Suprapubic skin (tissue), 4 donors: ENCODE measurements around the gene IGSF22. TPM values are rescaled to one million over a fixed set of nuclear protein-coding genes. Genes with fewer than 3 reads are reported as not detected.
"Not testable (repeated sequence)": the region's sequence is repeated elsewhere in the genome, so short reads cannot be mapped to it uniquely, and the experiment has no call there.

Experiments
- DNase-seq, 2 donors: peaks; one replicate each; pipeline ENCODE4 v3.0.0-alpha.2; 2019; ENCODE audit warnings: low spot score in 2 of 2
- H3K27ac ChIP-seq: fragments of 200-600 bp; sonication (generic); one replicate; pipeline ENCODE4 v1.5.1; 2019
- H3K27me3 ChIP-seq: fragments of 200-600 bp; sonication (generic); one replicate; pipeline ENCODE4 v1.5.1; 2019
- H3K36me3 ChIP-seq: fragments of 200-600 bp; sonication (generic); one replicate; pipeline ENCODE4 v1.5.1; 2019
- H3K4me1 ChIP-seq: fragments of 200-600 bp; sonication (generic); one replicate; pipeline ENCODE4 v1.5.1; 2019
- H3K4me3 ChIP-seq: fragments of 200-600 bp; sonication (generic); one replicate; pipeline ENCODE4 v1.5.1; 2019; ENCODE audit warnings: mild to moderate bottlenecking
- H3K9me3 ChIP-seq: fragments of 200-600 bp; sonication (generic); one replicate; pipeline ENCODE4 v1.5.1; 2019
- CTCF ChIP-seq, 2 donors: fragments of 200-600 bp in 1 of 2; fragments of 450-650 bp in 1 of 2; sonication (generic) in 1 of 2; IDR thresholded peaks; one replicate each; pipeline ENCODE4 v1.5.1; 2016 to 2019; ENCODE audit warnings: antibody characterized with exemption in 2 of 2, mild to moderate bottlenecking in 1 of 2, moderate library complexity in 1 of 2
- EP300 ChIP-seq: sonication (generic); formaldehyde crosslinking; IDR thresholded peaks from one replicate; pipeline ENCODE4 v1.6.1; 2017; ENCODE audit warnings: antibody characterized with exemption
- POLR2A ChIP-seq, 2 donors: fragments of 450-650 bp; IDR thresholded peaks; one replicate each; pipeline ENCODE4 v1.6.1; 2017; ENCODE audit warnings: antibody characterized with exemption in 2 of 2, mild to moderate bottlenecking in 2 of 2, moderate library complexity in 2 of 2
- POLR2AphosphoS5 ChIP-seq, 3 donors: sonication (generic); formaldehyde crosslinking; IDR thresholded peaks; one replicate each; pipeline ENCODE4 v1.6.1; 2017; ENCODE audit warnings: antibody characterized with exemption in 3 of 3
- WGBS: methylation state at CpG from one replicate; pipeline ENCODE4 v1.1.5; 2018; 5-methylcytosine and 5-hydroxymethylcytosine counted together
- total RNA-seq, 4 donors: library from RNA; depleted of rRNA; stranded (reverse); fragments of >200 nt; gene quantifications; one replicate each; pipeline ENCODE4 v1.1.0, GENCODE V29; 2016

Gene IGSF22
- total RNA-seq, 4 donors from 2014 or later: 2.3 TPM; not detected in 3

- Histone ChIP-seq H3K4me1 (no peaks in the 10 kb centered on the region), H3K36me3 (no peaks in the 10 kb centered on the region), H3K27me3 (no peaks in the 10 kb centered on the region), H3K27ac (peak overlapping the region; percentile 10), H3K9me3 (no peaks in the 10 kb centered on the region), H3K4me3 (no peak overlapping the region)
- WGBS: 40% methylated on average over 4 of the region's 4 CpGs
- no peak for DNase-seq
- TF ChIP-seq CTCF (IDR thresholded peaks at IDR 0.05) (no peak), POLR2A (IDR thresholded peaks at IDR 0.05) (no peak), EP300 (no peak), POLR2AphosphoS5 (IDR thresholded peaks at IDR 0.05) (no peak)
These were observed 49.2 kb downstream of the IGSF22 start for GRCh38 chr11:18676803-18677202.

DNA sequence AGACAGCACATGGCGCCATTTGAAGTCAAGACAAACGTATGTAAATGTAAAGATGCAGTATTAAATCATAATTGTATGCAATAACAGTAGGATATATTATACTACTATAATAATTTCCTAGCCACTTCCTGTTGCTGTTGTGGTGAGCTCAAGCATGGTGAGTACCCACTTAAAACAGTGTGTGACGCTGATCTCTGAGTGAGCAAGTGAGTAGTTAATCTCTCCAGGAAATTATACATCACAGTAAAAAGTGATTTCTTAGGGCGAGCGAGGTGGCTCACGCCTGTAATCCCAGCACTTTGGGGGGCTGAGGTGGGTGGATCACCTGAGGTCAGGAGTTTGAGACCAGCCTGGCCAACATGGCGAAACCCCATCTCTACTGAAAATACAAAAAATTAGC lies 53.8 kb downstream of the IGSF22 start:
- H3K36me3 ChIP-seq, H3K4me3 ChIP-seq, H3K27me3 ChIP-seq, DNase-seq, H3K9me3 ChIP-seq, H3K27ac ChIP-seq, H3K4me1 ChIP-seq: not testable (repeated sequence)
- 81% methylated on average over 7 of the region's 7 CpGs for WGBS

DNA sequence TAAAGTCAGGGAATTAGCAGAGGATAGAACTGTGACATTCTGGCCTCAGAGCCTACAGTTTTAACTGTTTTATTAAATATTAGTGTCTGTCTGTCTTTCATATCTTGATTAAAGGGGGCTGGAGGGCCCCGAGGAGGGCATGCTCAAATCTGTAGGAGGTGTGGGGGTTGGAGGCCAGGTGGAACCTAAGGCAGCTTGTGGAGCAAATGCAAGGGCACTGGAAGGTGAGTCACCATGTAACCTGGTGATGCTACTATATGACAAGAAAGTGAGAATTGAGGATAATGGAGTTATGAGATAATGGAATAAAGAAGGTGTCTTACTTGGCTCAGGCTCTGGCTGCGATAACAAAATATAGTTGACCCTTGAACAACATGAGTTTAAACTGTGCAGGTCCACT lies 54.7 kb downstream of the IGSF22 start:
- Histone ChIP-seq H3K27ac (no peak overlapping the region), H3K4me3 (no peak overlapping the region), H3K4me1 (peaks cover 4% of the 10 kb centered on the region), H3K36me3 (no peaks in the 10 kb centered on the region), H3K9me3 (no peaks in the 10 kb centered on the region), H3K27me3 (no peaks in the 10 kb centered on the region)
- no peak for DNase-seq
- TF ChIP-seq POLR2AphosphoS5 (IDR thresholded peaks at IDR 0.05): no peak
- TF ChIP-seq CTCF (IDR thresholded peaks at IDR 0.05): no peak
- TF ChIP-seq EP300: no peak
- no peak for TF ChIP-seq POLR2A (IDR thresholded peaks at IDR 0.05)
- 86% methylated on average over 2 of the region's 2 CpGs for WGBS

- WGBS: 52% methylated on average over 4 of the region's 4 CpGs
- Histone ChIP-seq H3K4me3 (no peak overlapping the region), H3K27ac (no peak overlapping the region), H3K36me3 (no peaks in the 10 kb centered on the region), H3K4me1 (peaks cover 4% of the 10 kb centered on the region), H3K27me3 (no peaks in the 10 kb centered on the region), H3K9me3 (no peaks in the 10 kb centered on the region)
- no peak for DNase-seq
- TF ChIP-seq CTCF (IDR thresholded peaks at IDR 0.05) (no peak), POLR2A (IDR thresholded peaks at IDR 0.05) (no peak)
These were observed 56.3 kb downstream of the IGSF22 start for GRCh38 chr11:18669711-18670110.

GRCh38 chr11:18669219-18669596 lies 56.8 kb downstream of the IGSF22 start:
- 11% methylated on average over 2 of the region's 2 CpGs for WGBS
- H3K27me3 ChIP-seq: no peaks in the 10 kb centered on the region
- peaks cover 4% of the 10 kb centered on the region for H3K4me1 ChIP-seq
- TF ChIP-seq POLR2A (IDR thresholded peaks at IDR 0.05) (no peak), EP300 (no peak)
- no peak for DNase-seq
- no peaks in the 10 kb centered on the region for H3K36me3 ChIP-seq
- H3K4me3 ChIP-seq: no peak overlapping the region
- H3K27ac ChIP-seq: no peak overlapping the region
- H3K9me3 ChIP-seq: no peaks in the 10 kb centered on the region

DNA sequence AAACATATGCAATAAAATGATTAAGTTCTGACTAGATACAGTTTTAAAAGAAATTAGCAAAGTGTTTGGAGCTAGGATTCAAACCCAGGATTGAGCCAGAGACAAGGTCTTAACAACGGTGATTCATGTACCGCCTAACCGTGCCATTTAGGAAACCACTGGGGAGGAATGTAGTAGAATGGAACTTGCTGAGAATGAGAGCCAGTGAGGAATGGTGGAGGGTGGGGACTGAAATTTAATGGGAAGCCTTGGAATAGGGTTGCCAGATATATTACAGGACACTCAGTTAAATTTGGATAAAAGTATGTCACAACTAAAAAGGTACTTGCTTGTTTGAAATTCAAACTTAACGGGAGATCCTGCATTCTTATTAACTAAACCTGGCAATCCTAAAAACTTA lies 57.9 kb downstream of the IGSF22 start:
- H3K27ac ChIP-seq: no peak overlapping the region
- no peaks in the 10 kb centered on the region for H3K36me3 ChIP-seq
- no peak overlapping the region for H3K4me3 ChIP-seq
- H3K9me3 ChIP-seq: no peaks in the 10 kb centered on the region
- TF ChIP-seq EP300 (no peak), CTCF (IDR thresholded peaks at IDR 0.05) (no peak), POLR2A (IDR thresholded peaks at IDR 0.05) (no peak), POLR2AphosphoS5 (IDR thresholded peaks at IDR 0.05) (no peak)
- no peak for DNase-seq
- peaks cover 4% of the 10 kb centered on the region for H3K4me1 ChIP-seq
- no peaks in the 10 kb centered on the region for H3K27me3 ChIP-seq
- 57% methylated on average over 4 of the region's 4 CpGs for WGBS

DNA sequence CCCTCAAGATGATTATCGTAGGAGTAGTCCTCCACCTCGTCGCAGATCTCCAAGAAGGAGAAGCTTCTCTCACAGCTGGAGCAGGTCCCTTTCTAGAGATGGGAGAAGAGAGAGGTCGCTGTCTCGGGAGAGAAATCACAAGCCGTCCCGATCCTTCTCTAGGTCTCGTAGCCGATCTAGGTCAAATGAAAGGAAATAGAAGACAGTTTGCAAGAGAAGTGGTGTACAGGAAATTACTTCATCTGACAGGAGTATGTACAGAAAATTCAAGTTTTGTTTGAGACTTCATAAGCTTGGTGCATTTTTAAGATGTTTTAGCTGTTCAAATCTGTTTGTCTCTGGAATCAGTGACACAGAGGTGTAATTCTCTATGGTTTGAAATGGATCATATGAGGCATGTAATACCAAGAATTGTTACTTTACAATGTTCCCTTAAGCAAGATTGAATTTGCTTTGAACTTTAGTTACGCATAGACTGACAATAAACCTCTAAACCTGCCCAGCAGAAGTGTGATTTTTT lies 60.6 kb downstream of the IGSF22 start:
- not testable (repeated sequence) for H3K4me1 ChIP-seq, H3K36me3 ChIP-seq, H3K4me3 ChIP-seq, H3K27me3 ChIP-seq, H3K27ac ChIP-seq, DNase-seq, H3K9me3 ChIP-seq
- WGBS: 81% methylated on average over 10 of the region's 10 CpGs
